ENCODE results near the gene WWP2.

GRCh38 chr16:69906838-69907401 is 144.8 kb downstream of the WWP2 start:
- TF ChIP-seq CTCF (conservative IDR thresholded peaks at IDR 0.05; ENCODE audit: low read length) = no peak
- TF ChIP-seq EZH2phosphoT487 (IDR thresholded peaks at IDR 0.05; ENCODE audit: borderline replicate concordance) = no peak
